Skin epidermis (tissue), 12 donors: ENCODE measurements around the gene METTL26.
"Not testable (repeated sequence)": the region's sequence is repeated elsewhere in the genome, so short reads cannot be mapped to it uniquely, and the experiment has no call there.

Source experiments
- H3K27ac ChIP-seq, 21 experiments: fragments of 200-600 bp; sonication (generic) in 11 of 21; one replicate each; pipeline ENCODE4 v1.5.0; 2020; ENCODE audit warnings: mild to moderate bottlenecking in 3 of 21, inconsistent platforms in 2 of 21, moderate library complexity in 2 of 21
- H3K4me3 ChIP-seq, 7 experiments: fragments of 200-600 bp; sonication (generic) in 2 of 7; one replicate each; pipeline ENCODE4 v1.5.0; 2020; ENCODE audit warnings: inconsistent platforms in 2 of 7, mild to moderate bottlenecking in 2 of 7, moderate library complexity in 1 of 7

METTL26 gene

DNA sequence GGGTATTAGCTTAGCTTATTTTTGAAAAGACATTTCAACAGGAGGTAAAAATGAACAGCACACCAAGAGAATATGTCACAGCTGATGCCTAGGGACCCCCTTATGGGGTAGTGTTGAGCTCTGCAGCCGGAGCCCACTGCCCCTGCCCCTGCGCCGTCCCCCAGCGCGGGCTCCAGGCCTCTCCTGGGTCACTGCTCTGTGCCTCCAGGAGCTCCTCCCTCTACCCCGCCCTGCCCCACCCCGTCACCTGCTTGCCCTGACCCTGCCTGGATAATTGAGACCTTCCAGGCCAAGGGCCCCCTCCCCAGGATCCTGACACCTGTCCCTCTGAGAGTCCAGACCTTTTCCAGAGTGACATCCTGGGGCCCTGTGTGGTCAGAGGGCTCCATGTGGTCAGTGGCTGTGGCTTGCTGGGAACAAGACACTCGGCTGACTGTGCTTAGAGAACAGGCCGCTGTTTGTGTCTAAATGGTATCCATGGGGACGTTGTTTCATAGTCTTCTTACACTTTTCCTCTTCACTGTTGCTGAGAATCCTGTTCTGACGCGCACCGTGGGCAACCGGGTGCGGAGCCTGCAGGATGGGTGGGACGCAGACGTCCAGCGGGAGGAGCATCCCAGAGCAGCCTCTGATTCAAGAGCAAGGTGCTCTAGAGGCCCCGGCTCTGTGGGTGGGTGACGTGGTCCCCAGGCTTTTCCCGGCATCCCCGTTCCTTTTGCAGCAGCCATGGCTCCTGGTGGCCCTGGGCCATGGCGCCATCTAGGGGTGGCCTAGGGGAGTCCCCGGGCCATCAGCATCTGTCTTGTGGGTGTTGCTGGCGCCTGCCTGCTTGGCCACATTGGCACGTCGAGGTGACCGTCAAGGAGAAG is 25.4 kb downstream of the METTL26 start:
- Histone ChIP-seq H3K27ac (peak overlapping the region in 10 of 21 experiments; percentile 8 to 67 (median 42)), H3K4me3 (no peak overlapping the region)

- no peak overlapping the region for H3K4me3 ChIP-seq
- H3K27ac ChIP-seq: peak overlapping the region in 6 of 21 experiments; percentile 29 to 67 (median 61)
Measured at GRCh38 chr16:609984-610383, 26.1 kb downstream of the METTL26 start.

GRCh38 chr16:609316-609715 is 26.8 kb downstream of the METTL26 start:
- H3K4me3 ChIP-seq: no peak overlapping the region
- no peak overlapping the region for H3K27ac ChIP-seq

- Histone ChIP-seq H3K4me3 (no peak overlapping the region), H3K27ac (no peak overlapping the region)
Measured at GRCh38 chr16:608019-608418, 28.1 kb downstream of the METTL26 start.

DNA sequence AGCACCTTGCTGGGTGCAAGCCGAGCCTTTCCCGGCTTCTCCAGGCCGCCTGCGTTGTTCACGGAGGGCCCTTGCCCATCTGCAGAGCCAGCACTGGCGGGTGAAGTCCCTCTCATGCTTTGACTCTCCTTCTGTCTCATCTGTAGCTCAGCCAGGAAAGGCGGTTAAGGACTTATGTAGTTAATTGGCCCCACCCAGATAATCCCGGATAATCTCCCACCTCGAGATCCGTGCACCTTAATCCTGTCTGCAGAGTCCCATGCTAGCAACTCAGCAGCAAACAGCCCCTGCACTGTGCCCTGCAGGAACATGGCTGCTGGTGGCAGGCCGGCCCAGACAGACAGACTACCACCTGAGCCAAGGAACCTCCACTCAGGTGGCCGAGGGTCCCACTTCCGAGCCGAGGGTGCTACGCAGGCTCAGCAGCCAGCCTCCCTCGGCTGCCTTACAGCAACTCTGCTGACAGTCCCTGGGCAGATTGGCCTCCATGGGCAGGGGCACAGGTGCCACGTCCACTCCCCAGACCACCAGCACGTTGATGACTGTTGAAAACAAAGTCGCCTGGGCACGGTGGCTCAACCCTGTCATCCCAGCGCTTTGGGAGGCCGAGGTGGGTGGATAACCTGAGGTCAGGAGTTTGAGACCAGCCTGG is 29.3 kb downstream of the METTL26 start:
- H3K4me3 ChIP-seq: no peak overlapping the region

DNA sequence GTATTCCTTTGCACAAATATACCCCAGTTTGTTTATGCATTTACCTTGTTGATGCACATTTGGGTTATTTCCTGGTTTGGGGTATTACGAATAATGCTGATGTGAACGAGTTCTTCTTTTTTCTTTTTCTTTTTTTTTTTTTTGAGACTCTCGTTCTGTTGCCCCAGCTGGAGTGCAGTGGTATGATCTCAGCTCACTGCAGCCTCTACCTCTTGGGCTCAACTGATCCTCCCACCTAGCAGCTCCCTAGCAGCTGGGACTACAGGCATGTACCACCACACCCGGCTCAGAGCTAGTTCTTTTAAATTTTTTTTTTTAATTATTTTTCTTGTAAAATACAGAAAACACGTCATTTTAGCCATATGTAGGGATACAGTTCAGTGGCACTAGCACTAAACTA is 32.2 kb downstream of the METTL26 start:
- H3K4me3 ChIP-seq: no peak overlapping the region
- no peak overlapping the region for H3K27ac ChIP-seq

More for the DNA sequence above, 29.3 kb downstream of the METTL26 start:
- H3K27ac ChIP-seq: no peak overlapping the region

DNA sequence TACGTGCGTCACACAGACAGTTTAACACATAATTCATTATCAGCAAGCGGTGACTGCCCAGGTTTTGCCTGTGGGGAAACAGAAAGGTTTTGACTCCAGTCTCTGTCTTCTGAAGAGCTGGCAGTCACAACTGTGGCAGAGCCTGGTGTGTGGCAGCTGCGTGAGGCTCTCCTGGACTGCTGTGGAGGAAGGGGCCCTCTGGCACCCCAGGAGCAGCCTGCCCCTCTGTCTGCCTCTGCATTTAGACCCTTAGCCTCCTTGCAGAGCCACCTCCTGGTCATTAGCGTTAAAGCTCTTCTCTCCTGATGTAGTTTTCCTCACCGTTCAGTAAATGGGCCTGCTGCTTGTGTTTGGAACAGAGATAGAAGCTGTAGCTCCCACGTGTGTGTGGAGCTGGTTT is 35.3 kb downstream of the METTL26 start:
- no peak overlapping the region for H3K27ac ChIP-seq
- H3K4me3 ChIP-seq: no peak overlapping the region

GRCh38 chr16:598823-599739 is 37.0 kb downstream of the METTL26 start:
- no peak overlapping the region for H3K4me3 ChIP-seq
- no peak overlapping the region for H3K27ac ChIP-seq

DNA sequence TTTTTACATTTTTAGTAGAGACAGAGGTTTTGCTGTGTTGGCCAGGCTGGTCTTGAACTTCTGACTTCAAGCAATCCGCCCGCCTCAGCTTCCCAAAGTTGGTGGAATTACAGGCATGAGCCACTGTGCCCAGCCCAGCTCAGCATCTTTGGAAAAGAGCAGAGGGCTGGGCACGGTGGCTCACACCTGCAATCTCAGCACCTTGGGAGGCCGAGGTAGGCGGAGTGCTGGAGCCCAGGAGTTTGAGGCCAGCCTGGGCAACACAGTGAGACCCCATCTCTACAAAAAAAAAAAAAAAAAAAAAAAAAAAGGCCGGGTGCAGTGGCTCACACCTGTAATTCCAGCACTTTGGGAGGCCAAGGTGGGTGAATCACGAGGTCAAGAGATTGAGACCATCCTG is 38.5 kb downstream of the METTL26 start:
- not testable (repeated sequence) for H3K4me3 ChIP-seq, H3K27ac ChIP-seq

- H3K4me3 ChIP-seq: no peak overlapping the region
- no peak overlapping the region for H3K27ac ChIP-seq
Measured at GRCh38 chr16:596736-597060, 39.4 kb downstream of the METTL26 start.

DNA sequence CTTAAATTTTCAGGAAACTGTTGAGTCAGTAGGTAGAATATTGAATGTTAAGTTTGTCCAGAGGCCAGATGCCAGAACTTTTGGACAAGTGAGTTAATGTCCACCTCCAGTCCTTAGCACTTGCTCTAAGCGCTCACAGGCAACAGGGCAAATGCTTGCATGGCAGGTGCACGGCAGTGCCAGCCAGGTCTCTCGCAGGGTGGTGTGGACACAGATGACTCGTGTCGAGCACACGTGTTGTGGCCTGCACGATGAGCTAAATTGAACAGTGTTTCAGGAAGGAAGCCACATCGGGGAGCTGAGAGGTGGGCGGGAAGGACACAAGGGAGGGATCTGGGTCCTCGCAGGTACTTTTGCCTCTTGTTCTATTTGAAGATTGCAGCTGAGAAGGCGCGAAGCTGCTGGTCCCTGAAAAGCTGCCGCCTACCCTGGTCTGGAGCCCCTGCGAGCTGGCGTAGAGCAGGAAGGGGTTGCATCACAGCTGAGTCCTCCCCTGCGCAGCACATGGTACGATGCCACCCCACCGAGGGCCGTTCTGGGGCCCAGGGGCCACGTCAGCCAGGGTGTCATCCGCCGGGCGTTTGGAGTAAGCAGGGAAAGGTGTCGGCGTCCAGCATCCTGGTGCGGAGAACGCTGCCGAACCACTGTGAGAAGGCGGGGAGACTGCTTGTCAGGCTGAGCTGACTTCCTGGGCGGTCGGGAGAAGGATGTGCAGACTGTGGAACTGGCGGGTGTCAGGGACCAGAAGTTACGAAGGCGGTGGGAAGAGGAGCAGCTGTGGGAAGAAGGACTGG is 40.0 kb downstream of the METTL26 start:
- H3K27ac ChIP-seq: no peak overlapping the region
- H3K4me3 ChIP-seq: no peak overlapping the region

- no peak overlapping the region for H3K4me3 ChIP-seq
- peak overlapping the region in 3 of 21 experiments; percentile 32 to 94 (median 79) for H3K27ac ChIP-seq
Measured at GRCh38 chr16:595094-595528, 41.0 kb downstream of the METTL26 start.

DNA sequence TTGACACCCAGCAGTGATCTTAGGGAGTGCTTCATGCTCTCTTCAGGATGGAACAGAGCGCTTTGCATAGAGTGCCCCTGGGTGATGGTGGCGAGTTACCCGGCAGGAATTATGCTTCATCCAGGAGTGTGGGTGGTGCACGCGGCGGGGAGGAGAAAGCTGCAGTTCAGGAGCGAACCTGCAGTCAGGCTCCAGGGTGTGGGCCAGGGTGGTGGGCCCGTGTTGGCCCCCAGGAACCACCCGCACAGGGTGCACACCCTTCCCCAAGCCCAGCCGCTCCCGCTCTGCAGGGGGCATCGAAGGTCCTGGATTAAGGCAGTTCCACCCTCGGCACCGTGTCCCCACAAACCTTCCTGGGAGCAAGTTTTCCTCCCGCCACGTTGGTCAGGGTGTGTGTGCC is 42.3 kb downstream of the METTL26 start:
- peak overlapping the region in 16 of 21 experiments; percentile 6 to 94 (median 84) for H3K27ac ChIP-seq

DNA sequence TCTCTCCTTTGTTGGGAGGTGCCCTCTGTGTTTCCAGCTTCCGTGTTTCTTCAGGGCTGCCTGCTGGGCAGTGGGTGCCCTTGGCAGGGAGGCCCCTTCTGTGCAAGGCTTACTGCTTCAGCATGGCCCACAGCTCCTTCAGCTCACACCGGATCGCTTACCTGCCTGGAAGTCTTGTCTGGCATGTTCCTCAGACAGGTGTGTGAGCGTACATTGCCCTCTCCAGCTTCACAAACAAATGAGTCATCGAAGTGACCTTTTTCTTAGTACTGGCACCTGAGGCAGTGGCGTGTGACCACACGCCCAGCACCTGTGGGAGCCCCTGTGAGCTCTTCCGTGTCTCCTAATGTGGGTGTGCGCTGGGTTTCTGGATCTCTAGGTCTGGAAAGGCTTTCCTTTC is 42.7 kb downstream of the METTL26 start:
- H3K27ac ChIP-seq: peak overlapping the region in 20 of 21 experiments; percentile 39 to 94 (median 84)
- H3K4me3 ChIP-seq: peak overlapping the region in 1 of 7 experiments; percentile 17

More for the DNA sequence above, 42.3 kb downstream of the METTL26 start:
- peak overlapping the region in 1 of 7 experiments; percentile 17 for H3K4me3 ChIP-seq

- peak overlapping the region in 3 of 7 experiments; percentile 6 to 89 (median 20) for H3K4me3 ChIP-seq
- H3K27ac ChIP-seq: peak overlapping the region in 20 of 21 experiments; percentile 39 to 94 (median 84)
Measured at GRCh38 chr16:592518-593306, 43.4 kb downstream of the METTL26 start.

DNA sequence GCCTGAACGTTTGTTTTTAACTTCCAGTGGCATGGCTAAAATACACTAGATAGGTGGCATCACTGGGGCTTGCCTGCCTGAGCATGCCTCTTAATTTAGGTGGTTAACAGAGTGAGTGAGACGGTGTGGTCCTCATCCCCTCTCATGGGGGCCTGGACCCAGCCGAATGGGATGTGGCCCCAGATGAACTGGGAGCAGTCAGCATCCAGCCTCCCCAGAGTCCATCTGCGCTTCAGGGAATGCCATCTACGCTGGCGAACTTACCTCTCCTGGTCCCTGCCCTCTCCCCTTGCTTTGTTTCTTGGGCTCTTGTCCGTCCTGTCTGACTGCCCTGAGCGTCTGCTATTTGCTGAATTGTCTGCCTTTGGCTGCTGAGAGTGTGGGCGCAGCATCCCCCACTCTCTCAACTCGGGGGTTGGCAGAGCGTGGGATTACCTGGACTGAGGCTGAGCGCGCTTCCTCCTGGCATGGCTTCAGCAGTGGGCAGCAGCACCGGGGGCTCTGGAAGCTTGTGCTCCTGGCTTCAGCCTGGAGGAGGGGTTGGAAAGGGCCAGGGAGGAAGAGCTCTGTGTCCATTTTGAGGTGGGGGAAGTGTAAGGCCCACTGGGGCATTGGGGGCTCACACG is 44.1 kb downstream of the METTL26 start:
- Histone ChIP-seq H3K27ac (peak overlapping the region in 20 of 21 experiments; percentile 4 to 94 (median 80)), H3K4me3 (peak overlapping the region in 3 of 7 experiments; percentile 6 to 89 (median 20))

DNA sequence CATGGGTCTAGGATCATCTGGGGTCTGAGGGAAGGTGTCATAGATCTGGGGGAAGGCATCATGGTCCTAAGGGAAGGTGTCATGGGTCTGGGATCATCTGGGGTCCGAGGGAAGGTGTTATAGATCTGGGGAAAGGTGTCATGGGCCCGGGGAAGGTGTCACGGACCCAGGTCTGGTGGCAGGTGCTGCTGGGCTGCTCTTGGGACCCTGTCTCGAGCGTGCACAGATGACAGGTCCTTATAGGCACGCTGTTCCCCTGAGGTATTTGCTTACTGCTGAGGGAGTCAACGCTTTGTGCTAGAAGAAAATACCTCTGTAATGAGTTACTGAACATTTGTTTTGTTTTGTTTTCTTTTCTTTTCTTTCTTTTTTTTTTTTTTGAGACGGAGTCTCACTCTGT is 44.9 kb downstream of the METTL26 start:
- H3K27ac ChIP-seq: peak overlapping the region in 13 of 21 experiments; percentile 72 to 94 (median 88)
- H3K4me3 ChIP-seq: peak overlapping the region in 5 of 7 experiments; percentile 52 to 89 (median 65)

DNA sequence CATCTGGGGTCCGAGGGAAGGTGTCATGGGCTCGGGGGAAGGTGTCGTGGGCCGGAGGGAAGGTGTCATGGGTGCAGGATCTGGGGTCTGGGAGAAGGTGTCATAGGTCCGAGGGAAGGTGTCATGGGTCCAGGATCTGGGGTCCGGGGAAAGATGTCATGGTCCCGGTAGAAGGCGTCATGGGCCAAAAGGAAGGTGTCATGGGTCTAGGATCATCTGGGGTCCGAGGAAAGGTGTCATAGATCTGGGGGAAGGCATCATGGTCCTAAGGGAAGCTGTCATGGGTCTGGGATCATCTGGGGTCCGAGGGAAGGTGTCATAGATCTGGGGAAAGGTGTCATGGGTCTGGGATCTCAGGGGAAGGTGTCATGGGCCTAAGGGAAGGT is 45.3 kb downstream of the METTL26 start:
- Histone ChIP-seq H3K4me3 (peak overlapping the region; percentile 52 to 95 (median 79)), H3K27ac (peak overlapping the region in 20 of 21 experiments; percentile 20 to 94 (median 86))
